Measurements from ENCODE around the gene GLDN.
A peak's percentile ranks its signal among the peaks of the same experiment; 100 is the strongest.
"Not testable (repeated sequence)": the region's sequence is repeated elsewhere in the genome, so short reads cannot be mapped to it uniquely, and the experiment has no call there.

Gene GLDN

GRCh38 chr15:51387699-51388041 lies 46.2 kb downstream of the GLDN start:
- no peak for DNase-seq (ENCODE audit: low spot score)

GRCh38 chr15:51388726-51389125 lies 47.3 kb downstream of the GLDN start:
- no peak for DNase-seq (ENCODE audit: low spot score)

DNA sequence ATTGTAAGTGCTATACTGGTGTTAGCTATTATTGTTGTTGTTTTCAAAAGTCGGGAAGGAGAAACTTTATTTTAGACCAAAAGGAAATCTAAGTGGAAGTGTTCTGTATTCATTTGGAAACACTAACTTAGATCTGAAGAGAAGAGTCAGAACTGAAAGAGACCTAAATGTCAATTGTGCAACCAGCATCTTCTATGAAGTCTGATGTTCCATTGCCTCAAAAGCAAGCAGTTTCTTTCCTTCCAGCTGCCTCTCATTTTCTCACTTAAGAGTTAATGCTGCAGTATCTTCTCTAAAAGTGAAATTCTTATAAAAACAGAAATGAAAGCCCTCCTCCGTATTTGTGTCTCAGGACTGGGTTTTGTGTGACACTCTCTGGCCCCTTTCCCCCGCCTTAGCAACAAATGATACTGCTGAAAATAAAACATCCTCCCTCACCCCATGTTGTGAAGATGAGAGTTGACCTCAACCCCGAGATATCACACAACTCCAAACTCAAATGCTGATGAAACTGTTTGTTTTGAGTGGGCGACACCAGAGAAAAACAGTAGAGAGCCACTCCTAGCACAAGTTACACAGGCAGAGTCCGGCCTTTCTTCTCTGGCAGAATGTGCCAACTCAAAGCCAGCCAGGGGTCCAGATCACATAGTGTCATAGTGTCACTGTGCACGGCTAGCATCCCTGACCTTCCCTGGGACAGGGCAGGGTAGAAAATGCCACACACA lies 48.9 kb downstream of the GLDN start:
- DNase-seq (ENCODE audit: low spot score): no peak

DNA sequence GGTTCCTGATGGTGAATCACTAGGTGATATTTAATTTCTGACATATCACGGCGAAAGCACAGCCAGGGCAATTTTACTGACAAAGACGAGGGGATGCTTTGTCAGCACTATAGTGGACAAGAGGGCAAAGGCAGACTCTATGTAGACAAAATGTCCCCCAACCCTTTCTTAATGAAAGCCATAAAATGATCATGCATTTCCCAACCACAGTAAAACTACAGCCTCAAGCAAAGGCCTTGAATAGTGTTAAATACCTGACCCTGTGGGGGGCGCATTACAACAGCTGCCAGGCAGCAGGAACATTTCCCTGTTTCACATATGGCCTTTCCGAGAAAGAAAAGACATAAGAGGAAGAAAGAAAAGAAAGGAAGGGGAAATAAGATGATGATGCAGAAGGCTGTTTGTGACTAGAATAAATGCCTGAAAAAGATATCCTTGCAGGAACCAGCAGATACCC lies 49.5 kb downstream of the GLDN start:
- DNase-seq (ENCODE audit: low spot score): no peak

GRCh38 chr15:51396921-51397320 lies 55.5 kb downstream of the GLDN start:
- DNase-seq (ENCODE audit: low spot score): no peak

GRCh38 chr15:51398626-51399025 lies 57.2 kb downstream of the GLDN start:
- DNase-seq (ENCODE audit: low spot score): no peak

- no peak for DNase-seq (ENCODE audit: low spot score)
Observed at GRCh38 chr15:51401051-51401780, 59.8 kb downstream of the GLDN start.

DNA sequence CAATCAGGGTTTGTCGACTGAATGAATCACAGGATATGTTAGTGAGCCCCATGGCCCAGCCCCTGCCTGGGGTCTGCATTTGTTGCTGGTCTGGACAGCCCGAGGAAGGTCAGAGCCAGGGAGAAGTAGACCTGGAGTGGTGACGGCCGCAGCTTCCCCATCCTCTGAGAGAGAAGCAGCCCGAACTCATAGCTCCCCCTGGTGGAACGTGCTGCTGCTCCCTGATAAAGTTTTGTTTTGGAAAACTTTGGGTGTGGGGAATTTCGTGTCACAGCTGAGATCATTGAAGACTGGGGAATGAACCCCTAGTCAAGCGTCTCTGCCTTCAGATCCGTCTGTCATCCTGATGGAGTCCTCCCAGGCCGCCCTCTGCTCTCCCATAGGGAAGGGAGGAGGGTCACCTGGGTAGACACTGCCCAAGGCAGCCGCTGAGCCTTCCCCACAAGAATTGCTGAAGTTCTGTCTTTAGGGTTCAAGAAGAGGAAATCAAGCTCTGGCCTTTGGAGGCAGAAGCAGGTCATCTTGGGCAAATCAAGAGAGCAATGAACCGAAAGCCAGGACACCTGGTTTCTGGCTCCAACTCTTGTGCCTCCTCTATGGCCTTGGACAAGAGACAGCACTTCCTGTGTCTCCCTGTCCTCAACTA lies 60.5 kb downstream of the GLDN start:
- peak; percentile 86 for DNase-seq (ENCODE audit: low spot score)

DNA sequence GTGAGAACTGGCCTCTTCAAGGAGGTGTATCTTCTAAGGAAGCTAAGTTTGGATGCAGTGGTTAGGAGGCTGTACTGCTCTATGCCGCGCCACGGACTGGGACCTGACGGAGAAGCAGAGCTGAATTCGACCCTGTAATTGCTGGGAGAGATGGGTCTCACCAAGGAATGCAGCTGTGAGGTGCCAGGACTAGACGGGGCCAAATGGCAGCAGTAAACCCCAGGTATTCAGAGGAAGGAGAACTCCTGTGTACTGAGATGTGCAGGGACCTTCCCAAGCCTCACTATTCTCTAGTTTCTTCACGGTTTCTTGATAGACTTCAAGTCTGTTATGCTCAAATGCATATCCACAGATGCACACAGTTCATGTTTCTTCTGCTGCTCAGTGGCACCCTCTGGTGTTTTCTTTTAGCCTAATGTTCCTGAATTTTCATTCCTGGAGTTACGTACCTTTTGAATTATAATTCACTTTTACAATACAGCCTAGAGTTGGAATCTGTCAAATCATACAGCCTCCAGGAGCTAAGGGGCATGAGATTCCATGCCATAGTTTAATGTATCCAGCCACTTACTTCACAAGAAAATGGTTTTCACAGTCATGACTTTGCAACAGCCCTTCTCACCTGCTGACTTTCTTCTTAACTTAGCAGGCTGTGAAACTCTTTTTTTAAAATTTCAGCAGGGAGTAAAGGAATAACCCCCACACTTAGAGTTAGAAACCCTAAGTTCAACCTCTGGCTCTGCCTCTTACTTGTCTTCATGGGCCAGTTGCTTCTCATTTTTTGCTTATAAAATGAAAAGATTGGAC lies 61.8 kb downstream of the GLDN start:
- peak; percentile 70 for DNase-seq (ENCODE audit: low spot score)

- DNase-seq (ENCODE audit: low spot score): no peak
Observed at GRCh38 chr15:51403946-51404695, 62.7 kb downstream of the GLDN start.

DNA sequence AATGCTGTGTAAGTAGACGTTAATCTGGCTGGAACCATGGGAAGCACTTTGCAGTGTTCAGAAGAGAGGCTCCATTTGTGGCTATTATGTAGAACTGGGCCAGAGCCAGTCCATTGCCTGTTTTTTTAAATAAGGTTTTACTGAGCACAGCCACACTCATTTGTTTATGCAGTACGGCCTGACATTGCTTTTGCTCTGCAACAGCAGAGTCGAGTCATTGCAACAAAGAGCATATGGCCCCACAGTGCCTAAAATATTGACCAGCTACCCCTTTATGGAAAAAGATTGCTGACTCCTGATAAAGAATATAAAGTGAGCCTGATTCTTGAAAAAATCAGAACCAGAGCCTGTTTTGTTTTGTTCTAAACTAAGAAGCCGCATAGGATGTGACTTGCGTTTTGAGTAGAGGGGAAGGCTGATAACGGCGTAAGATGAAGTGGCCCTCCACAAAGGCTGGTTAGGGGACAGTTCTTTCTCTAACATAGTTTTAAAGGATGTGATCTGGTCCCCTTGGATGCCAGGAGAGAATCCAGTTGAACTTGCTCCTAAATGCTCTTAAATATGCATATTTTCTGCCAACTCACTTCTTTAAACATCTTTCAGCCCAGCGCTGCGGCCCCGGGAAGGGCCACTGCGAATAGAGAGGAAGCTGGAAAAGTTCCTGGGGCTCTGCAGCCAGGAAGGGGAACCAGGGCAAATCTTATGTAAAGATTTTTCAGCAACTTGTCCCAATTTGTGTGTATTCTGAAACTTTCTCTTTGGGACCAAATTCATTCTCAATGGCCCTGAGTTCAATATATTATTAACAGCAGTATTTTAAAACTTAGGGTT lies 64.5 kb downstream of the GLDN start:
- DNase-seq (ENCODE audit: low spot score): no peak

DNA sequence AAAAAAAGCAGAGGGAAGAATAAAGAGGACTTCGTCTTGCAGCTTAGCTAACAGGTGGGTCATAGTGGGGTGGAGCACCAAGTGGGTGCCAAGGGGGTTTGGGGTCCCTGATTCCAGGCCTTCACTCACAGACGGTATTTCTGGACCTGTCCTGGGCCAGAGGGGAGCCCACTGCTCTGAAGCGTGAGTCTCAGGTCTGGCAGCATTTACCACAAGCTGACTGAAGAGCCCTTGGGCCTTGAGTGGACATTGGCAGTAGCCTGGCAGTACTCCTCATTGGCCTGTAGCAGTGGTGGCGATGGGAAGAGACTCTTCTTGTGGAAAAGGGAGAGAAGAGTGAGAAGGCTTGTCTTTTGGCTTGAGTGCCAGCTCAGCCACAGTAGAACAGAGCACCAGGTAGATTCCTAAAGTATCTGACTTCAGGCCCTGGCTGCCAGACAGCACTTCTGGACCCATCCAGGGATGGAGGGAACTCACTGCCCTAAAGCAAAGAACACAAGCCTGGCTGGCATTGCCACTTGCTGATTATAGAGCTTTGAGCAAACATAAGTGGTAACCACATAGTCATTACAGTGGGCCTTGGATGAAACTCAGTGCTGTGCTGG lies 72.9 kb downstream of the GLDN start:
- DNase-seq (ENCODE audit: low spot score): no peak

DNA sequence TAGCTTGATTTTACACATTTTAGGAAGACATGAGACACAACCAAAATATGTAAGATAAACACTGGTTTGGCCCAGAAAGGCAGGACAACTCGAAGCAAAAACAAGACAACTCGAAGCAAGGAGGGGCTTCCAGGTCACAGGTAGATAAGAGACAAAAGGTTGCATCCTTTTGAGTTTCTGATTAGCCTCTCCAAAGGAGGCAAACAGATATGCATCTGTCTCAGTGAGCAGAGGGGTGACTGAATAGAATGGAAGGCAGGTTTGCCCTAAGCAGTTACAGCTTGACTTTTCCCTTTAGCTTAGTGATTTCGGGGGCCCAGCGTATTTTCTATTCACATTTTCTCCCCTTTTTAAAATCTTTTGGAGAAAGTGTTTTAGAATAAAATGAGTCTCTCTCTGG lies 74.7 kb downstream of the GLDN start:
- DNase-seq (ENCODE audit: low spot score): no peak

DNA sequence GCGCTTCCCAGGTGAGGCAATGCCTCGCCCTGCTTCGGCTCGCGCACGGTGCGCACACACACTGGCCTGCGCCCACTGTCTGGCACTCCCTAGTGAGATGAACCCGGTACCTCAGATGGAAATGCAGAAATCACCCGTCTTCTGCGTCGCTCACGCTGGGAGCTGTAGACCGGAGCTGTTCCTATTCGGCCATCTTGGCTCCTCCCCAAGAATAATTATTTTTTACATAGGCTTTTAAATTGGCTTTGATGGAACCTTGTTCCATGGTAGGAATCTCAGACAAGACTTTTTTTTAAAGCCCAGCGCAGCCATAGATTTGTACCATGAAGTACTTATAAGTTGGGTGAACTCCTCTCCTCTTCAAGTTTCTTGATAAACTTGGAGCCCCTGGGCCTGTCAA lies 81.6 kb downstream of the GLDN start:
- not testable (repeated sequence) for DNase-seq (ENCODE audit: low spot score)

DNA sequence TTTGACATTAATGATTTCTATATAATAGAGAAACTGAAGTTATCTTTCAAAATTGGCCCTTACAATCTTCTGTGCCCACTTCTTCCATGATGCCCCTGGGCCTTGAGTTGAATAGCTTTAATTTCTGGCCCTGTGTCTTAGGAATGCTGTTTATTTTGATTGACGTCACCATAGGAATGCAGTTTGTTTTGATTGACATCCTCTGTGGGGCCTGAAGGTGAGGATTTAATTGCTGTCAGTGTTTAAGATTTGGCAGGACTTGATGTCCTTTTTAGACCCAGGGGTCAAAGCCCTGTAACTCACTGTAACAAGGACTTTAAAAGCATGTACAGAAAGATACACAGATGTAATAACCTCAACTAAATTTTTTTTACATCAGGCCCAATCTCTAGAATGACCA lies 83.3 kb downstream of the GLDN start:
- no peak for DNase-seq (ENCODE audit: low spot score)

- DNase-seq (ENCODE audit: low spot score): no peak
Observed at GRCh38 chr15:51425517-51426040, 84.1 kb downstream of the GLDN start.

DNA sequence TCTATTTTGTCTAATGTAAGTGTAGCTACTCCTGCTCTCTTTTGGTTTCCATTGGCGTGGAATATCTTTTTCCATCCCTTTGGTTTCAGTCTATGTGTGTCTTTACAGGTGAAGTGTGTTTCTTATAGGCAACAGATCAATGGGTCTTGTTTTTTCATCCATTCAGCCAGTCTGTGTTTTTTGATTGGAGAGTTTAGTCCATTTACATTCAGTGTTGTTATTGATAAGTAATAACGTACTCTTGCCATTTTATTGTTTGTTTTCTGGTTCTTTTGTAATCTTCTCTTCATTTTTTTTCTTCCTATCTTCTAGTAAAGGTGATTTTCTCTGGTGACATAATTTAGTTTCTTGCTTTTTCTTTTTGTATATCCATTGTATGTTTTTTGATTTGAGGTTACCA lies 97.1 kb downstream of the GLDN start:
- no peak for DNase-seq (ENCODE audit: low spot score)

DNA sequence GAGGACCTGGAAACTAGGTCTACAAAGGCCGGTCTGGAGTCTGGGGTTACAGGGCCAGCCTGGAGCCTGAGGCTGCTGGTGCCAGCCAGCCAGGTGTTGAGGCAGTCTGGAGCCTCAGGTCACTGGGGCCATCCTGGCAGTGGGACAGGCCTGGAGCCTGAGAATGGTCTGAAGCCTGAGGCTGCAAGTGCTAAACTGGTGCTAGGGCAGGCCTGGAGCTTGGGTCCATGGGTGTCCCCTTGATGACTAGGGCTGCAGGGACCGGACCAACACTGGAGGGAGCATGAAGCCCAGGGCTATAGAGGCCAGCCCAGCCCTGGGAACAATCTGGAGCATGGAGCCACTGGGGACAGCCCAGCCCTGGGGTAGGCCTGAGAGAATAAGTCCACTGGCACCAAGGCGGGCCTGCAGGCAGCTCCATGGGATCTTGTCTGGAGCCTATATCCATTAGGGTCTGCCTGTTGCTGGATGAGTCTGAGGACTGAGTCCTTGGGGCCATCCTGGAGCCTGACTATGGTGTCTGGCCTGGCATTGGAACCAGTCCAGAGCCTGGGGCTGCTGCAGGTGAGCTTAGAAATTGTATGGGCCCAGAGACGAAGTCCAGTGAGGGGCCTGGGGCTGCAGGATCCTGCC lies 101.9 kb downstream of the GLDN start:
- no peak for DNase-seq (ENCODE audit: low spot score)

- no peak for DNase-seq (ENCODE audit: low spot score)
Observed at GRCh38 chr15:51444112-51444511, 102.7 kb downstream of the GLDN start.

DNA sequence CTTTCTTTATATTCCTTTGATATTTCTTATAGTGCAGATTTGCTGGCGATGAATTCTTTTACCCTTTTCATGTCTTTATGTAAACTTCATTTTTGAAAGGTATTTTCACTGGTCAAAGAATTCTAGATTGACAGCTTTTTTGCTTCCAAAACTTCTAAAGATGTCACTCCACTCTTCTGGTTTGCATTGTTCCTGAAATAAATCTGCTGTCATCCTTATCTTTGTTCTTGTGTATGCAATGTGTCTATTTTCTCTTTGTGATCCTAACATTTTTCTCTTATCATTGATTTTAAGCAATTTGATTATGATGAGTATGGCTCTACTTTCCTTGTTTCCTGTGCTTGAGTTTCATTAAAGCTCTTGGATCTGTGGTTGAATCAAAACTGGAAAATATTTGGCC lies 103.4 kb downstream of the GLDN start:
- DNase-seq (ENCODE audit: low spot score): no peak

Data from GM03348 (cell line).